SH-SY5Y (cell line): ENCODE results near the gene C1orf226.

Experiments used
- GATA2 ChIP-seq: IDR thresholded peaks from 2 replicates; pipeline ENCODE4 v1.6.1; 2011; ENCODE audit warnings: mild to moderate bottlenecking, low read depth, low read length
- GATA3 ChIP-seq: IDR thresholded peaks from 2 replicates; pipeline ENCODE4 v1.6.1; 2011; ENCODE audit warnings: low read depth, mild to moderate bottlenecking, low read length, moderate library complexity

C1orf226 gene

DNA sequence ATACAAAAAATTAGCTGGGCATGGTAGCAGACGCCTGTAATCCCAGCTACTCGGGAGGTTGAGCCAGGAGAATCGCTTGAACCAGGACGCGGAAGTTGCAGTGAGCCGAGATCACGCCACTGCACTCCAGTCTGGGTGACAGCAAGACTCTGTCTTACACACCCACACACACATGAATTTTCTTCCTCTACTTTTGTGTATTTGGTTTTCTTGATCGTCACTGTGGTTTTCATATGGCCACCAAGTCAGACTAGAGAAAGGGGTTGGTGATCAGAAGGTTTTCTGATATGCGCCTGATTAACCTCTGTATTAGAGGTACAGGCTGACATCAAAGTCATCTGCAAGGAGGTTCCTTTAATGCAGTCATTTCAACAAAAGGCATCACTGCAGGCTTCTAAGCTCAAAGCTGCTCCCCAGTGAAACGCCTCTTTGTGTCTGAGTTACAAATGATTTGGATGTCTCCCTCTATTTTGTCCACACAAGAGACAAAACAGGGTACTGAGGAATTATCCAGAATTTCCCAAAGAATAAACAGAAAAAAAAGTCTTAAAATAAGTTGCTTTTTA, 19.3 kb downstream of the C1orf226 start:
- TF ChIP-seq GATA3 (no peak), GATA2 (no peak)

DNA sequence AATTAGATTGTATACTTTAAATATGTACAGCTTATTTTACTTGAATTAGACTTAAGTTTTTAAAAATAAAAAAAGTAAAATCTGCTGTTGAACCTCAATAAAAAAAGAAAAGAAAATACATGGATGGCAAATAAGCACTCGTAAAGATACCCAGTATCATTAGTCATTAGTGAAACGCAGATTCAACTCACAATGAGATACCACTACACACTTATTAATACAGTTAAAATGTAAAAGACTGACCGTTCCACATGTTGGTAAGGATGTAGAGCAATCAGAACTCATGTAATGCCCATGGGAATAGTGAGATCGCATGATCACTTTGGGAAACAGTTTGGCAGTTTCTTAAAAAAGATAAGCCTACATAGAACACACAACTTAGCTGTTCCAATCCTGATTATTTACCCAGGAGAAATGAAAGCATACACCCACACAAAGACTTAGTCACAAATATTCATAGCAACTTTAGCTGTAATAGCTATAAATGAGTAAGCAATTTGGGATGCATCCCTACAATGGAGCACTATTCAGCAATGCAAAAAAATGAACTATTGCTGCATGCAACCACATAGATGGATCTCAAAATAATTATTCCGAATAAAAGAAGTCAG, 23.1 kb downstream of the C1orf226 start:
- TF ChIP-seq GATA2 (no peak), GATA3 (no peak)

DNA sequence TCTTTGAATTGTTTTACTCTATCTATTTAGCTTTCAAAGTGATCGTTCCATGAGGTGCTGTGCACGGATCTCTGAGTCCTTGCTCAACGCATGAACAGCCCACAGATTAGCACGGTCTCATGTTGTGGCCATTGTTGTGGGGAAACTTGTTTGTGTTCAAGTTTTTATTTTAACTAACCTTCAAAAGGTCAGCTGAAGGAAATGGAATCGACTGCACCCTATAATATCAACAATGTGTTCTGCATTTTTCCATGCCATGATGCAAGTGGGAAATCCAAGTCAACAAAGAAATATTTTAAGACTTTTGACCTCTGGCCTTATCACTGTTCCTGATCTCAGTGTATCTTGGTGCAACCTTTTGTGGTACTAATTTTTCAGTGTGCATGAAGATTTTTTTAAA, 24.3 kb downstream of the C1orf226 start:
- TF ChIP-seq GATA3 = no peak

DNA sequence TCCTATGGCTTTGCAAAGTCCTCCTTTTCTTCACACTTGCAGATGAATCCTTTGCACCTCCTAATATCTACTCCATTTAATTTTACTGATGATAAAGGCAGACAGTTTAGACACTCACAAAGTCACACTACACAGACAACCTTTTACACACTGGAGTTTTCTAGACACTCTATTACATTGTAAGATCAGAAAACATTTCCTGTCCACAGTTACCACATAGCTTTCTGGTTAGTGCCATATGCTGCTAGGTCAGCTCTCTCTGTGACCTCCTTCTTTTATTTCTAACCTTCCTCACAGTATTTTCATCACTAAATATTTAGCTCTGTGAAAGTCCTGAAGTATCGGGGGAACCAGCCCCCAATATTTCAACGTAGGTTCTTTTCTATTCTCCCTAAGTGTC, 25.3 kb downstream of the C1orf226 start:
- no peak for TF ChIP-seq GATA2
- no peak for TF ChIP-seq GATA3

DNA sequence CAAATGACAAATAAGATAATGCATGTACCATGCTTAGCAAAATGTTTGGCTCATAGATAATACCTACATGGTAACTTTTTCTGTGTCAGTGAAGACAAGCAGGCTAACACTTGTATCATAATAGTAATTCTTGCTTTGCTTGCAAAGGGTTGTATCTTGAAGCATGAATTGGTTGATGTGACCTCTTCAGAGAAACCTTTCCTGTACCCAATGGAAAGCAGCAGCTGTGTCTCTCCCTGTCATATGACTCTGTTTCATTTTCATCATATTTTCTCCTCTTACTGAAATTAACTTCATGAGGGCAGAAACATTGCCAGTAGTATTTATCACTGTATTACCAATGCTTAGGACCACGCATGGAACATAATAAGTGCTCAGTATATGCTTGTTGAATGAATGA, 26.0 kb downstream of the C1orf226 start:
- no peak for TF ChIP-seq GATA3

DNA sequence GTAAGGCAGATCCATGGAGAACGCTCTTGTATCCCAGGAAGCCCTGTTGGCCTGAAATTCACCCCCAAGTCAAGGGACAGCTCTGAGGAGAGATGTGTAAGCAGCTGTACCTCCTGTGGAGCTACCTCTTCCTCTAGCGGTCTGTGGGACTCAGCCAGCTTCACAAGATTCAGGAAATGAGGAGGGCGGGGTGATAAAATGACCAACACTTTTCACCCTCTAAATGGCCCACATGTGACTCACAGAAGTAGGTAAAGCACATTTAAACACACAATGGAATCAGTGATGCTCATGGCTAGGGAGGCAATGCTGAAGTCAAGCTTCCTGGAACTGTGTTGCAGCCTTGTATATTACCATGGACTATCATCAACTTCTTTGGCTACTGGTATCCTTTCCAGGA, 30.5 kb downstream of the C1orf226 start, which contains the start of gene SH2D1B:
Gene SH2D1B, minus strand, starts transcription at position 135 of the 400 bp plus-strand sequence. Its CDS starts 120 bp downstream, at position 15.
- TF ChIP-seq GATA3 (no peak), GATA2 (no peak)

DNA sequence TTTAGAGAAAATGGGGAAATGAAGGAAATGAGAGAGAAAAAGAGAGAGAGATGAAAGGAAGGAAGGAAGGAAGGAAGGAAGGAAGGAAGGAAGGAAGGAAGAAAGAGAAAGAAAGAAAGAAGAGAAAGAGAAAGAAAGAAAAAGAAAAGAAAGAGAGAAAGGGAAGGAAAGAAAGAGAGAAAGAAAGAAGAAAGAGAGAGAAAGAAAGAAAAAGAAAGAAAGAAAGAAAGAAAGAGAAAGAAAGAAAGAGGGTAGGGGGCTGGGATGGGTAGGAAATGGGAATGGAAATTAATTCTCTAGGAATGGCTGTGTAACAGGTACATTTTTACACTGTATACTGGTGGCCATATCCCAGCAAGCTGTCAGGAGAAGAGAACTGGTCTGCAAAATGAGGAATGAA, 34.7 kb downstream of the C1orf226 start:
- TF ChIP-seq GATA2 = no peak
- TF ChIP-seq GATA3 = no peak

DNA sequence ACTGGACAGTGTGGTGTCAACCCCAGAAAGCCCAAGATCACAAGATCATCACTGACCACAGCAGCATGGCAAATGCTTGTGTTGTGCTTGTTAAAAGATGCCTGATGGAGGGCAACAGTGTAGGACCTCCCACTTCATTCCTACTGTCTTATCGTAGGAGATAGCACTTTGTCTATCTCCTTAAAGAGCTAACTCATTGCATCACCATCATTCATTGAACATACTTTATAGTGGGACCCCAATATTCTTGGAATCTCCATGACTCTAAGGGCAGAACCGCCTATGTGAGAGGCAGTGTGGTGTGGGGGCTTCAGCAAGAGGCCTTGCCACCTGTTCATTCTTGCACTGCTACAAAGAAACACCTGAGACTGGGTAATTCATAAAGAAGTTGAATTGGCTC, 35.4 kb downstream of the C1orf226 start:
- TF ChIP-seq GATA3 (no peak), GATA2 (no peak)

DNA sequence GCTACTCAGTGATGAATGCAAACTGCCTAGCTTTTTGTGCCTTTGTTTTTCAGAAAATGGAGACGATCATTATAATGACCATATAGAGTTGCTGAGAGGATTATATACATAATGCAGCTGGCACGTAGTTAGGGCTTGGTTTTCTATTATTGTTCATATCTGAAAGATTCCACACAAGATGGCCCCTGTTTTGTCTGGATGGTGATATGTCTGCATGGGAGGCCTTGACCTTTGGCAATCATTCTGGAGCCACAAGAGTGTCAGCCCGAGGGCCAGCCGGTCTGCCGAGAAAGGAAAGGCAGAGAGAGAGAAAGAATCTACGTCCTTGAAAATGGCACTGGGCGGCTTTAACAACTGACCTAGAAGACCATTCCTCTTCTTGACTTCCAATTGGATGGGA, 36.1 kb downstream of the C1orf226 start:
- TF ChIP-seq GATA3 (no peak), GATA2 (no peak)

DNA sequence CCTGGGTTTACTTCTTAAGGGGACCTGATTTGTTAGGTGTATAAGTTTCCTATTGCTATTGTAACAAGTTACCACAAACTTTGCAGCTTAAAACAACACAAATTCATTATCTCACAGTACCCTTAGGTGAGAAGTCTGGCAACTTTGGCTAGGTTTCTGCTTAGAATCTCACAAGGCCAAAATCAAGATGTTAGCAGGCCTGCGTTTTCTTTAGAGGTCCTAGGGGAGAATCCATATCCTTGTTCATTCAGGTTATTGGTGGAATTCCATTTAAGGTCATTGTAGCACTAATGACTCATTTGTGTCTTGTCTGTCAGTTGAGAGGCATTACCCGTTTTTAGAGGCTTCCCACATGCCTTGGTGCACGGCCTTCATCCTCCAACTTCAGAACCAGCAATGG, 38.6 kb downstream of the C1orf226 start:
- no peak for TF ChIP-seq GATA3
- no peak for TF ChIP-seq GATA2

DNA sequence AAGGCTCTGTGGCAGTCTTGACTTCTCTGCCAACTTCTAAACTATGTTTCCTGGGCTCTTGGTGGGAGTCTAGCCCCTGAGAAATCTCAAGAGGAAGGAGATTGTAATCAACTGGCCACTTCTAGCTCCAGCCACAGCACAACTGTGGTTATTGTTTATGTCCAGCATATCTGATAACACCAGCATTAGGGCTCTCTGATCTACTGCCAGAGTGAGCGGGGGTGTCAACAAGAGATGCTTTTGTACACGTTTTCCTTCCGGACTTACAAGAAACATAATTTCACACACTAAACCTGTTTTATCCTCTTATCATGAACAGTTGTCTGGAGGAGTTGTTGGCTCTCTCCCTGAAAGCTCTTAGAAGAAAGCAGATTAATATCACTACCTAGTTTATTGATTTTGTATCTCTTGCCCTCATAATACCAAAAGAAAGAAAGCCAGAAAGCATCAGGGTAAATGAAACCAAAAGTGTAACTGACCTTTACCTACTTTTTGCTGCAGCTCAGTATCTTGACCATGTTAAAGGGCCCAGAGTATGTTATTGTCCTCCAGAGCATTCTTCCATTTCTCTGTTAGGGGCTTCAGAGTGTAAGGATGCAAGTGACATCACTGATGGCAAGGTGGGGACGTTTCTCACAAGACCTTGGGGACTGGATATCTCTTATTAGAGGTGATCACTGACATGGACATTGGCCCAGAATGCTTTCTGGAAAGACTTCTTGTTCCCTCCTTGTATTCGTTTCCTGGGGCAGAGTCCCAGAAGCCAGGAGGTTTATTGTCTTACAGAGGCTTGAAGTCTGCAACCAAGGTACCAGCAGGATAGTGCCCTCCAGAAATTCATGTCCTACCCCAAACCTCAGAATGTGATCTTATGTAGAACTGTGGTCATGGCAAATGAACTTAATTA, 40.0 kb downstream of the C1orf226 start:
- TF ChIP-seq GATA3 = no peak
- no peak for TF ChIP-seq GATA2

DNA sequence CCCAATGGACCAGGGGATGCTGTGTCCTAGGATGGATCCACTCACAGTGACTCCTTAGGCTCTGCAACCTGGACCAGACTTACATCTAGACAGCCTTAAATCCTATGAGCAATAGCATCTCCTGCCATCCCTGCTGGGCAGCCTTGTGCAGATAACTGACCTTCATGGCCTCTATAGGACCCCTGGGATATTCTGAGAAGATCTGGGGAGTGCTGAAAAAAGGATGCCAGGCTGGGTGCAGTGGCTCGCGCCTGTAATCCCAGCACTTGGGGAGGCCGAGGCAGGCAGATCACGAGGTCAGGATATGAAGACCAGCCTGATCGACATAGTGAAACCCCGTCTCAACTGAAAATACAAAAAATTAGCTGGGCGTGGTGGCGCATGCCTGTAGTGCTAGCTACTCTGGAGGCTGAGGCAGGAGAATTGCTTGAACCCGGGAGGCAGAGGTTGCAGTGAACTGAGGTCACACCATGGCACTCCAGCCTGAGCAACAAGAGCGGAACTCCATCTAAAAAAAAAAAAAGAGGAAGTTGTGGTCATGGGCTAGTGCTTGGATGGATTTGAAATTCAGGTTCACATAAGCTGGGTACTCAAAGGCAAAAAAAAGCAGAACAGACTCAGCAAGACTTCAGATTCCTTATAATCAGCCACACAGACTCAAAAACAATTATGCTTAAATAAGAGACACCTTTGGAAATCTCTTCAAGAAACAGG, 41.3 kb downstream of the C1orf226 start:
- TF ChIP-seq GATA2 = no peak
- no peak for TF ChIP-seq GATA3

DNA sequence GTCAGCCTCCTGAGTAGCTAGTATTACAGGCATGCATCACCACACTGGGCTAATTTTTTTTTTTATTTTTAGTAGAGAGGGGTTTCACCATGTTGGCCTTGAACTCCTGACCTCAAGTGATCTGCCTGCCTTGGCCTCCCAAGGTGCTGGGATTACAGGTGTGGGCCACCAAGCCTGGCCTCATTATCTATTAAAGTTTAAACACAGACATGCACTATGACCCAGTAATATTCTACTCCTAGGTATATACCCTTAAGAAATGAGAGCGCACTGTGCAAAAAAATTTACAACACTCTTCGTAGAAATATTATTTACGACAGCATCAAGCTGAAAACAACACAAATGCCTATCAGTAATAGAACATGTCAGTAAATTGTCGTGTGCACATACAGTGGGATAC, 49.1 kb downstream of the C1orf226 start:
- no peak for TF ChIP-seq GATA2
- TF ChIP-seq GATA3 = no peak
